K562 (cell line): ENCODE results near the gene PLCB3. TPM values are rescaled to one million over a fixed set of nuclear protein-coding genes. Genes with fewer than 3 reads are reported as not detected.

Experiments used
- CTCFL ChIP-seq: IDR thresholded peaks from 2 replicates; pipeline ENCODE4 v1.6.1; 2011; ENCODE audit warnings: borderline replicate concordance, low read depth, mild to moderate bottlenecking, moderate library complexity, low read length; ENCODE audit not compliant: insufficient read depth, poor library complexity, severe bottlenecking
- ELF4 ChIP-seq: fragments of 450-650 bp; formaldehyde crosslinking; IDR thresholded peaks from 2 replicates; pipeline ENCODE4 v1.4.0; 2022; ENCODE audit warnings: missing genetic modification characterization
- GATA2 ChIP-seq: sonication (generic); formaldehyde crosslinking; IDR thresholded peaks from 2 replicates; pipeline ENCODE4 v1.4.0; 2020; ENCODE audit warnings: mild to moderate bottlenecking, missing genetic modification reagents
- HDAC8 ChIP-seq: fragments of 450-650 bp; IDR thresholded peaks from 2 replicates; pipeline ENCODE4 v1.6.1; 2016; ENCODE audit warnings: mild to moderate bottlenecking, missing genetic modification characterization, moderate library complexity, missing compliant biosample characterization
- HMBOX1 ChIP-seq: sonication (generic); IDR thresholded peaks from 2 replicates; pipeline ENCODE4 v1.6.1; 2016
- JUNB ChIP-seq: fragments of 450-650 bp; formaldehyde crosslinking; conservative IDR thresholded peaks from 2 replicates; pipeline ENCODE4 v1.4.0; 2020; ENCODE audit warnings: mild to moderate bottlenecking
- L3MBTL2 ChIP-seq: fragments of 450-650 bp; IDR thresholded peaks from 2 replicates; pipeline ENCODE4 v1.6.1; 2016; ENCODE audit warnings: mild to moderate bottlenecking, moderate library complexity
- MYC ChIP-seq, 2 experiments: fragments of 250-450 bp in 1 of 2; sonication (Bioruptor Pico) in 1 of 2; IDR thresholded peaks; 2 replicates each; pipeline versions ENCODE4 v1.5.1 to v1.6.1; 2012 to 2021; ENCODE audit warnings: low read depth in 2 of 2, borderline replicate concordance in 1 of 2, improper control_type of control experiment in 1 of 2, low read length in 1 of 2, mild to moderate bottlenecking in 1 of 2, moderate library complexity in 1 of 2
- NCOA4 ChIP-seq: fragments of 450-650 bp; IDR thresholded peaks from 2 replicates; pipeline ENCODE4 v1.6.1; 2018; ENCODE audit warnings: mild to moderate bottlenecking; ENCODE audit not compliant: partially characterized antibody
- STAT6 ChIP-seq: sonication (generic); formaldehyde crosslinking; IDR thresholded peaks from 2 replicates; pipeline ENCODE4 v1.8.1; 2023; ENCODE audit warnings: mild to moderate bottlenecking, missing genetic modification reagents
- TBP ChIP-seq: optimal IDR thresholded peaks from 2 replicates; pipeline ENCODE3; 2011; ENCODE audit warnings: low read depth, low read length, improper control_type of control experiment
- THAP12 ChIP-seq: fragments of 250-450 bp; sonication (Bioruptor Pico); IDR thresholded peaks from 2 replicates; pipeline ENCODE4 v1.9.0; 2021; ENCODE audit warnings: mild to moderate bottlenecking, inconsistent platforms
- U2AF1 ChIP-seq: fragments of 200-400 bp; formaldehyde crosslinking; optimal IDR thresholded peaks from 2 replicates; pipeline ENCODE3; 2017; ENCODE audit warnings: mild to moderate bottlenecking, low read depth, low read length, moderate library complexity
- ZNF584 ChIP-seq: fragments of 200-800 bp; sonication (Bioruptor generic); IDR thresholded peaks from 2 replicates; pipeline ENCODE4 v1.6.1; 2016; ENCODE audit warnings: low read depth, mild to moderate bottlenecking, missing genetic modification characterization, missing compliant biosample characterization
- ZNF668 ChIP-seq: fragments of 250-450 bp; sonication (Bioruptor Pico); IDR thresholded peaks from 2 replicates; pipeline ENCODE4 v1.8.0; 2022; ENCODE audit warnings: mild to moderate bottlenecking, inconsistent platforms
- ZSCAN32 ChIP-seq: fragments of 450-650 bp; formaldehyde crosslinking; IDR thresholded peaks from 2 replicates; pipeline ENCODE4 v1.4.0; 2020; ENCODE audit warnings: mild to moderate bottlenecking, moderate library complexity
- polyA plus RNA-seq, 8 experiments: library from polyadenylated mRNA; depleted of rRNA in 4 of 8; stranded (reverse) in 5 of 8; unstranded in 3 of 8; fragments of >200 nt; fragmentation: Nextera tagmentation in 2 of 8; fragmentation: Illumina TruSeq in 1 of 8; extraction: Ambion mirVana in 2 of 8; extraction: Trizol in 1 of 8; gene quantifications; 2 replicates each; pipeline versions ENCODE4 v1.2.1 to v1.2.3, GENCODE V29; 2011 to 2014; ENCODE audit warnings: inconsistent platforms in 1 of 8, missing spikeins in 1 of 8
- total RNA-seq, 7 experiments: library from RNA; depleted of rRNA in 6 of 7; stranded (reverse); fragments of >200 nt in 6 of 7; fragmentation: Illumina TruSeq in 2 of 7; extraction: Trizol in 2 of 7; gene quantifications; 2 replicates each; pipeline versions ENCODE4 v1.2.1 to v1.2.3, GENCODE V29; 2011 to 2021; ENCODE audit warnings: low replicate concordance in 1 of 7

The PLCB3 gene
- total and polyA plus RNA-seq, 9 of the 15 experiments (the other 6 are each of a cell fraction or from before 2014, with no cell fraction given), result 0.31 to 44.8 (median 14.6) TPM

GRCh38 chr11:64234647-64235379, 16.5 kb upstream of the PLCB3 start (continued):
- TF ChIP-seq STAT6 (CRISPR knock-in tag) (no peak), ELF4 (no peak), TBP (no peak), U2AF1 (no peak), MYC (IDR thresholded peaks at IDR 0.05; ENCODE audit: low read depth, low read length) (no peak), MYC (CRISPR knock-in tag; IDR thresholded peaks at IDR 0.05; ENCODE audit: borderline replicate concordance, low read depth) (no peak), ZNF668 (no peak), JUNB (CRISPR knock-in tag) (no peak), GATA2 (no peak), ZSCAN32 (CRISPR knock-in tag) (no peak), L3MBTL2 (no peak), ZNF584 (no peak), NCOA4 (no peak), HMBOX1 (no peak), CTCFL (no peak), HDAC8 (tag) (no peak), THAP12 (CRISPR knock-in tag) (peak; percentile 21; the same call in 1 of the 2 replicates)
